ENCODE measurements around the gene GREB1L.
"Not testable (repeated sequence)": the region's sequence is repeated elsewhere in the genome, so short reads cannot be mapped to it uniquely, and the experiment has no call there.

GREB1L gene

GRCh38 chr18:21314724-21315123 lies 72.7 kb downstream of the GREB1L start:
- no peak overlapping the region for H3K4me3 ChIP-seq
- no peak for DNase-seq (ENCODE audit: low spot score)
- TF ChIP-seq CTCF (IDR thresholded peaks at IDR 0.05) = no peak
- H3K27ac ChIP-seq = no peak overlapping the region

- not testable (repeated sequence) for H3K27ac ChIP-seq; DNase-seq (ENCODE audit: low spot score); H3K4me3 ChIP-seq
These were observed 73.1 kb downstream of the GREB1L start for GRCh38 chr18:21315126-21315525.

- no peak for TF ChIP-seq CTCF (IDR thresholded peaks at IDR 0.05)
- no peak overlapping the region for H3K27ac ChIP-seq
- no peak overlapping the region for H3K4me3 ChIP-seq
- DNase-seq (ENCODE audit: low spot score) = no peak
These were observed 73.7 kb downstream of the GREB1L start for GRCh38 chr18:21315741-21316197.

GRCh38 chr18:21316296-21316695 lies 74.3 kb downstream of the GREB1L start:
- no peak for TF ChIP-seq CTCF (IDR thresholded peaks at IDR 0.05)
- Histone ChIP-seq H3K27ac (no peak overlapping the region), H3K4me3 (no peak overlapping the region)
- no peak for DNase-seq (ENCODE audit: low spot score)

- no peak overlapping the region for H3K4me3 ChIP-seq
- no peak for DNase-seq (ENCODE audit: low spot score)
- no peak for TF ChIP-seq CTCF (IDR thresholded peaks at IDR 0.05)
- H3K27ac ChIP-seq = no peak overlapping the region
These were observed 79.7 kb downstream of the GREB1L start for GRCh38 chr18:21321711-21322110.

- Histone ChIP-seq H3K4me3 (no peak overlapping the region), H3K27ac (no peak overlapping the region)
- no peak for TF ChIP-seq CTCF (IDR thresholded peaks at IDR 0.05)
- no peak for DNase-seq (ENCODE audit: low spot score)
These were observed 85.1 kb downstream of the GREB1L start for GRCh38 chr18:21327101-21327500.

- H3K27ac ChIP-seq = no peak overlapping the region
- H3K4me3 ChIP-seq = no peak overlapping the region
- DNase-seq (ENCODE audit: low spot score) = no peak
These were observed 88.2 kb downstream of the GREB1L start for GRCh38 chr18:21330122-21330701.

More at GRCh38 chr18:21330122-21330701, 88.2 kb downstream of the GREB1L start:
- no peak for TF ChIP-seq CTCF (IDR thresholded peaks at IDR 0.05)

Data from coronary artery (tissue), 2 donors.